Testis (tissue), 3 donors: ENCODE results near the gene SH3GL2. TPM values are rescaled to one million over a fixed set of nuclear protein-coding genes. Genes with fewer than 3 reads are reported as not detected.

Experiments used
- DNase-seq: peaks from one replicate; pipeline ENCODE4 v3.0.0-alpha.2; 2019
- H3K27ac ChIP-seq, 2 donors: fragments of 200-600 bp; sonication (generic); one replicate each; pipeline ENCODE4 v1.5.1; 2019
- H3K27me3 ChIP-seq: fragments of 200-600 bp; sonication (generic); one replicate; pipeline ENCODE4 v1.5.1; 2019
- H3K36me3 ChIP-seq: fragments of 200-600 bp; sonication (generic); one replicate; pipeline ENCODE4 v1.5.1; 2017; ENCODE audit warnings: low read depth; ENCODE audit errors: missing control alignments
- H3K4me1 ChIP-seq: fragments of 200-600 bp; sonication (generic); one replicate; pipeline ENCODE4 v1.5.1; 2019
- H3K4me3 ChIP-seq, 2 donors: fragments of 200-600 bp; sonication (generic); one replicate each; pipeline ENCODE4 v1.5.1; 2017 to 2019
- H3K9me3 ChIP-seq: fragments of 200-600 bp; sonication (generic); one replicate; pipeline ENCODE4 v1.5.1; 2017
- CTCF ChIP-seq, 3 experiments: fragments of 450-650 bp in 2 of 3; fragments of 200-600 bp in 1 of 3; sonication (generic) in 1 of 3; IDR thresholded peaks; one replicate each; pipeline ENCODE4 v1.5.1; 2016 to 2019; ENCODE audit warnings: antibody characterized with exemption in 3 of 3, mild to moderate bottlenecking in 2 of 3, moderate library complexity in 1 of 3
- POLR2A ChIP-seq: fragments of 450-650 bp; IDR thresholded peaks from one replicate; pipeline ENCODE4 v1.6.1; 2017; ENCODE audit warnings: antibody characterized with exemption, mild to moderate bottlenecking, moderate library complexity
- WGBS, 2 donors: methylation state at CpG; one replicate each; pipeline ENCODE4 v1.1.5; 2018; 5-methylcytosine and 5-hydroxymethylcytosine counted together
- intact Hi-C: fragments of 100-400 bp; cut with DNase I; formaldehyde crosslinking; loops from one replicate; pipeline ENCODE4 v1.15.1; 2023; ENCODE audit warnings: low total_unique reads
- polyA plus RNA-seq: library from polyadenylated mRNA; stranded (reverse); fragments of 350-450 nt; fragmentation: Illumina TruSeq; extraction: RNeasy Lipid Tissue Mini Kit (QIAGEN cat#74804); gene quantifications from one replicate; pipeline ENCODE4 v1.2.3, GENCODE V29; 2014; ENCODE audit warnings: low read depth, low replicate concordance; ENCODE audit not compliant: insufficient read depth
- total RNA-seq, 2 donors: library from RNA; depleted of rRNA; stranded (reverse); fragments of >200 nt; gene quantifications; one replicate each; pipeline ENCODE4 v1.2.3, GENCODE V29; 2016

SH3GL2 gene
- total and polyA plus RNA-seq, 3 donors from 2014 or later: 9.6 to 15.2 (median 10.7) TPM

DNA sequence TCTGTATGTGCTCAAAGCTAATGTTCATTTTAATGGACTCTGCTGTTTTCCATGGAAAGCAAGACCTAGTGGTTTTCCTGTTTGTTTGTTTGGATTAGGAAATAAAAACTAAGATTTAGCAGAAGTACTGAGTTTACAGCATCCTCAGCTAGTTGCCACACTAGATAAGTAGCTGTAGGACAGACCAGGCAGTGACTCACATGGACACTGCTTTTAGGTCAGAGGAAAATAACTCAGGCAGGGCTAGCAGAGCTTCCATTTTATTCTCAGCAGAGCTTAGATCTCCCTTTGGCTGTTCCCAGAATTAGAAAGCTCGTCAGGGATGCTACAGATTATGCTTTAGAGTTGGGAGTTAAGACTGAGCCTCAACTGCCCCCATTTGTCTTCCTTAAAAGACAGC, 204.4 kb downstream of the SH3GL2 start:
- Histone ChIP-seq H3K27me3 (no peaks in the 10 kb centered on the region), H3K36me3 (no peaks in the 10 kb centered on the region), H3K27ac (no peak overlapping the region), H3K4me3 (no peak overlapping the region), H3K9me3 (no peaks in the 10 kb centered on the region), H3K4me1 (no peaks in the 10 kb centered on the region)
- WGBS, 2 donors: 59 to 73% methylated on average over 1 of the region's 1 CpG
- intact Hi-C loops: no loop called here
- DNase-seq: no peak
- no peak for TF ChIP-seq CTCF (IDR thresholded peaks at IDR 0.05)
- no peak for TF ChIP-seq POLR2A

DNA sequence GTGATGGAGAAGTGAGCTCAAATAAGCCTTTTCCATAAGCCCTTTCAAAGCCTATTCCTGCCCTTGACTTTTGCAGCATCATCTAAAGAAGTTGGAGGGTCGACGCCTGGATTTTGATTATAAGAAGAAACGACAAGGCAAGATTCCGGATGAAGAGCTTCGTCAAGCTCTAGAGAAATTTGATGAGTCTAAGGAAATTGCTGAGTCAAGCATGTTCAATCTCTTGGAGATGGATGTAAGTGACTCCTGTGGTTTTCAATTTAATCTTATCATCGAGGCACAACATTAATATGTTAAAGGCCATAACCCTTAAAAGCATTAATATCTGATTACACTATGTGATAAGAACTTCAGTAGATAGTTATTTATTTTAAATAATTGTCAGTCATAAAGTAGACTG, 210.4 kb downstream of the SH3GL2 start:
- no peak overlapping the region for H3K4me3 ChIP-seq
- 92 to 95% methylated on average over 6 of the region's 6 CpGs for WGBS, 2 donors
- H3K27me3 ChIP-seq: no peaks in the 10 kb centered on the region
- H3K36me3 ChIP-seq: no peaks in the 10 kb centered on the region
- TF ChIP-seq CTCF (IDR thresholded peaks at IDR 0.05) (no peak), POLR2A (no peak)
- H3K4me1 ChIP-seq: no peaks in the 10 kb centered on the region
- H3K9me3 ChIP-seq: no peaks in the 10 kb centered on the region
- no peak for DNase-seq
- intact Hi-C loops: no loop called here
- no peak overlapping the region for H3K27ac ChIP-seq

GRCh38 chr9:17793713-17794622, 215.1 kb downstream of the SH3GL2 start:
- DNase-seq: peak; percentile 25
- TF ChIP-seq CTCF (IDR thresholded peaks at IDR 0.05) (no peak), POLR2A (no peak)
- Histone ChIP-seq H3K4me1 (no peaks in the 10 kb centered on the region), H3K9me3 (no peaks in the 10 kb centered on the region), H3K27me3 (no peaks in the 10 kb centered on the region), H3K27ac (no peak overlapping the region), H3K36me3 (no peaks in the 10 kb centered on the region), H3K4me3 (no peak overlapping the region)
- intact Hi-C loops: no loop called here
- WGBS, 2 donors: 70 to 78% methylated on average over 14 of the region's 14 CpGs

DNA sequence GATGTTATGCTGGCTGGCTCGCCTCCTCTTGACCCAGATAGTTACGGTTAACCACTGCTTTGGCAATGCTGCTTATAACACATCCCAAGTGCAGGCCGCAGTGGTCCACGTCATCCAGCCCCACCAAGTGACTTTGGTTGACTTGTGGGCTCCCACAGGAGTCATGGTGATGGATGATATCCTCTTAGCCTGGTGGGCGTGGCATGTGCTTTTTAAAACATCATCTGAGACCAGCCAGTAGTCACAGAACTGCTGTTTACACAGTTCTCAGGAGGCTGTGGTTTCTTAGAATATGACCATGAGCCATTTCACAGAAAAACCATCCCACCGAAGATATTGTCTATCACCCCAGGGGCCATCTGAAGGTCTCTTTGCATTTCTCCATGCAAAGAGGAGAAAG, 216.9 kb downstream of the SH3GL2 start:
- TF ChIP-seq CTCF (IDR thresholded peaks at IDR 0.05) (no peak), POLR2A (no peak)
- no peaks in the 10 kb centered on the region for H3K36me3 ChIP-seq
- H3K4me1 ChIP-seq: no peaks in the 10 kb centered on the region
- H3K4me3 ChIP-seq: no peak overlapping the region
- WGBS, 2 donors: 58 to 90% methylated on average over 3 to 6 of the region's 6 CpGs
- intact Hi-C loops: no loop called here
- H3K27ac ChIP-seq: no peak overlapping the region
- no peaks in the 10 kb centered on the region for H3K9me3 ChIP-seq
- H3K27me3 ChIP-seq: no peaks in the 10 kb centered on the region
- DNase-seq: no peak

DNA sequence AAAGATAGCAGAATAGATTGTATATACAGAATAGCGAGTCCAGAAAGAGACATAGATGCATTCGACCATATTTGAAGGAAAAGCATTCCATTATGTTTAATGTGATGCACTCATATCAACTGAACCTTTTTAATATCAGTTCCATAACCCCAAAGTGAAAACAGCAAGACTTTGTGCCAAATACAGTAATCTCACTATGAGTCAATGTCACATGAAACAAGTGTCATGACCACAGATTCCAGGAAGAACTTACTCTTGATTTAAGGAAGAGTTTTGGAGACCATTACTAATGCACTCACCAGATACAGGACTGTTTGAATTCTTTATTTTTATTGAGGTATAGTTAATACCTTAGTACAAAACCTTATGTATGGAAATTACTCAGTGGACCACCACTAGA, 220.5 kb downstream of the SH3GL2 start:
- no peaks in the 10 kb centered on the region for H3K27me3 ChIP-seq
- H3K27ac ChIP-seq: no peak overlapping the region
- WGBS, 2 donors: 79 to 87% methylated on average over 2 of the region's 2 CpGs
- H3K9me3 ChIP-seq: no peaks in the 10 kb centered on the region
- DNase-seq: no peak
- no peak overlapping the region for H3K4me3 ChIP-seq
- no peaks in the 10 kb centered on the region for H3K36me3 ChIP-seq
- no peaks in the 10 kb centered on the region for H3K4me1 ChIP-seq
- no peak for TF ChIP-seq CTCF (IDR thresholded peaks at IDR 0.05)
- no peak for TF ChIP-seq POLR2A
- intact Hi-C loops: no loop called here
